GM23338 (cell line): ENCODE results near the gene PRDM2. TPM values are rescaled to one million over a fixed set of nuclear protein-coding genes. Genes with fewer than 3 reads are reported as not detected.
A peak's percentile ranks its signal among the peaks of the same experiment; 100 is the strongest.

ENCODE experiments used
- ATAC-seq: fragments of 200-7000 bp; cut with Tn5 transposase; 3 replicates; pipeline ENCODE4 v1.9.1; 2020
- DNase-seq: peaks from one replicate; pipeline ENCODE4 v3.0.0-alpha.2; 2015; ENCODE audit warnings: low spot score
- H2AFZ ChIP-seq: fragments of 200-600 bp; sonication (generic); 2 replicates; pipeline ENCODE4 v1.8.0; 2016; ENCODE audit warnings: antibody characterized with exemption, mild to moderate bottlenecking, moderate library complexity
- H3F3A ChIP-seq: fragments of 200-600 bp; sonication (generic); replicated peaks from 2 replicates; pipeline ENCODE4 v1.8.0; 2017; ENCODE audit warnings: antibody characterized with exemption, mixed run types, low read depth
- H3K27ac ChIP-seq: fragments of 200-600 bp; sonication (generic); 2 replicates; pipeline ENCODE4 v1.6.1; 2016; ENCODE audit warnings: low read depth
- H3K27me3 ChIP-seq: fragments of 200-600 bp; sonication (generic); 2 replicates; pipeline ENCODE4 v1.8.0; 2016; ENCODE audit warnings: mild to moderate bottlenecking, mixed run types, moderate library complexity; ENCODE audit not compliant: insufficient read depth
- H3K36me3 ChIP-seq: fragments of 200-600 bp; sonication (generic); 2 replicates; pipeline ENCODE4 v1.8.0; 2016; ENCODE audit warnings: mild to moderate bottlenecking; ENCODE audit not compliant: insufficient read depth
- H3K4me1 ChIP-seq: fragments of 200-600 bp; sonication (generic); 2 replicates; pipeline ENCODE4 v1.8.0; 2016; ENCODE audit warnings: mild to moderate bottlenecking, moderate library complexity; ENCODE audit not compliant: insufficient read depth
- H3K4me2 ChIP-seq: fragments of 200-600 bp; sonication (generic); 2 replicates; pipeline ENCODE4 v1.7.1; 2017; ENCODE audit warnings: mixed run types
- H3K4me3 ChIP-seq: fragments of 200-600 bp; sonication (generic); 2 replicates; pipeline ENCODE4 v1.6.1; 2016; ENCODE audit warnings: mixed run types
- H3K79me2 ChIP-seq: fragments of 200-600 bp; sonication (generic); replicated peaks from 2 replicates; pipeline ENCODE4 v1.8.0; 2017; ENCODE audit warnings: mild to moderate bottlenecking; ENCODE audit not compliant: insufficient read depth
- H3K9me2 ChIP-seq: fragments of 200-600 bp; sonication (generic); 2 replicates; pipeline ENCODE4 v1.8.0; 2017; ENCODE audit not compliant: insufficient read depth
- H4K20me1 ChIP-seq: fragments of 200-600 bp; sonication (generic); replicated peaks from 2 replicates; pipeline ENCODE4 v1.8.0; 2017; ENCODE audit warnings: mild to moderate bottlenecking; ENCODE audit not compliant: insufficient read depth
- H3K27ac Mint-ChIP-seq: 2 replicates; pipeline ENCODE4 v1.8.0; 2020; ENCODE audit warnings: inconsistent platforms, mild to moderate bottlenecking, moderate library complexity, mixed read lengths
- H3K27me3 Mint-ChIP-seq: 3 replicates; pipeline ENCODE4 v1.8.0; 2022; ENCODE audit warnings: low read depth, mild to moderate bottlenecking, moderate library complexity, mixed read lengths, inconsistent platforms; ENCODE audit not compliant: insufficient read depth, poor library complexity
- H3K36me3 Mint-ChIP-seq: 3 replicates; pipeline ENCODE4 v1.8.0; 2021; ENCODE audit warnings: low read depth, mild to moderate bottlenecking, inconsistent platforms, moderate library complexity, mixed read lengths
- H3K4me1 Mint-ChIP-seq: 3 replicates; pipeline ENCODE4 v1.8.0; 2020; ENCODE audit warnings: mild to moderate bottlenecking, inconsistent platforms, mixed read lengths
- H3K4me3 Mint-ChIP-seq: 3 replicates; pipeline ENCODE4 v1.8.0; 2021; ENCODE audit warnings: moderate library complexity, mild to moderate bottlenecking, inconsistent platforms, mixed read lengths
- H3K9me3 Mint-ChIP-seq: 3 replicates; pipeline ENCODE4 v1.8.0; 2020; ENCODE audit warnings: moderate library complexity, mild to moderate bottlenecking, inconsistent platforms, mixed read lengths
- CREB1 ChIP-seq: fragments of 250-450 bp; sonication (Bioruptor Pico); IDR thresholded peaks from 2 replicates; pipeline ENCODE4 v1.5.0; 2020; ENCODE audit warnings: low read depth, mild to moderate bottlenecking, moderate library complexity
- CTCF ChIP-seq, 2 experiments: fragments of 200-600 bp in 1 of 2; sonication (generic) in 1 of 2; conservative IDR thresholded peaks; 2 replicates each; pipeline versions ENCODE4 v1.5.1 to v1.6.1; 2016 to 2017; ENCODE audit warnings: antibody characterized with exemption in 2 of 2, low read depth in 2 of 2, mild to moderate bottlenecking in 2 of 2, moderate library complexity in 1 of 2
- ETS1 ChIP-seq: IDR thresholded peaks from 2 replicates; pipeline ENCODE4 v1.6.1; 2016; ENCODE audit warnings: antibody characterized with exemption
- EZH2 ChIP-seq: fragments of 200-600 bp; sonication (generic); IDR thresholded peaks from one replicate; pipeline ENCODE4 v1.8.0; 2017; ENCODE audit warnings: antibody characterized with exemption, mild to moderate bottlenecking, low read depth; ENCODE audit not compliant: unreplicated experiment
- JUNB ChIP-seq: IDR thresholded peaks from one replicate; pipeline ENCODE4 v1.6.1; 2016; ENCODE audit warnings: antibody characterized with exemption; ENCODE audit not compliant: unreplicated experiment
- ZNF114 ChIP-seq: fragments of 250-450 bp; sonication (Bioruptor Pico); IDR thresholded peaks from 2 replicates; pipeline ENCODE4 v1.5.0; 2020; ENCODE audit warnings: mild to moderate bottlenecking, moderate library complexity
- ZNF331 ChIP-seq: fragments of 250-450 bp; sonication (Bioruptor Pico); IDR thresholded peaks from 2 replicates; pipeline ENCODE4 v1.5.0; 2020; ENCODE audit warnings: low read depth, mild to moderate bottlenecking, moderate library complexity
- ZNF462 ChIP-seq: fragments of 250-450 bp; sonication (Bioruptor Pico); IDR thresholded peaks from 2 replicates; pipeline ENCODE4 v1.5.0; 2020; ENCODE audit warnings: mild to moderate bottlenecking, moderate library complexity
- polyA plus RNA-seq: library from polyadenylated mRNA; unstranded; fragments of >200 nt; fragmentation: Nextera tagmentation; extraction: Ambion mirVana; gene quantifications from 2 replicates; pipeline ENCODE4 v1.2.1, GENCODE V29; 2016
- total RNA-seq: library from RNA; depleted of rRNA; stranded (reverse); fragments of >200 nt; shearing (Covaris generic); gene quantifications from 2 replicates; pipeline ENCODE4 v1.2.3, GENCODE V29; 2014

Gene PRDM2
- total and polyA plus RNA-seq, 2 experiments from 2014 or later, result 11.6 to 28.3 TPM

GRCh38 chr1:13784971-13785370 lies 85.0 kb downstream of the PRDM2 start (continued):
- no peak for TF ChIP-seq CREB1 (CRISPR knock-in tag)
- no peak for TF ChIP-seq ZNF114 (CRISPR knock-in tag)
- TF ChIP-seq CTCF (conservative IDR thresholded peaks at IDR 0.05; ENCODE audit: low read depth in 2 of 2), result no peak
- TF ChIP-seq JUNB, result no peak

- Mint-ChIP-seq H3K9me3 (no peaks in the 10 kb centered on the region), H3K27ac (peak overlapping the region; percentile 0; the same call in 1 of the 2 replicates), H3K27me3 (no peaks in the 10 kb centered on the region), H3K4me1 (peaks cover 47% of the 10 kb centered on the region), H3K36me3 (peaks cover 14% of the 10 kb centered on the region), H3K4me3 (no peak overlapping the region)
- DNase-seq, result no peak
- H3K27me3 ChIP-seq, result no peaks in the 10 kb centered on the region
- no peak overlapping the region for H3K4me2 ChIP-seq
- H3K79me2 ChIP-seq, result peaks cover 20% of the 10 kb centered on the region
- TF ChIP-seq JUNB (no peak), ZNF331 (CRISPR knock-in tag) (no peak)
- H4K20me1 ChIP-seq, result peaks cover 22% of the 10 kb centered on the region
- H3K4me3 ChIP-seq, result no peak overlapping the region
- no peaks in the 10 kb centered on the region for H3K36me3 ChIP-seq
- no peaks in the 10 kb centered on the region for H3K9me2 ChIP-seq
- no peak overlapping the region for H2AFZ ChIP-seq
- H3K27ac ChIP-seq, result no peak overlapping the region
- no peaks in the 10 kb centered on the region for H3F3A ChIP-seq
- ATAC-seq, result no peak
- H3K4me1 ChIP-seq, result peaks cover 26% of the 10 kb centered on the region
Measured at GRCh38 chr1:13786541-13786940, 86.6 kb downstream of the PRDM2 start.

GRCh38 chr1:13788795-13789194 lies 88.8 kb downstream of the PRDM2 start:
- H3K27me3 ChIP-seq, result no peaks in the 10 kb centered on the region
- Mint-ChIP-seq H3K9me3 (no peaks in the 10 kb centered on the region), H3K4me1 (peaks cover 37% of the 10 kb centered on the region), H3K27ac (no peak overlapping the region), H3K36me3 (peaks cover 2% of the 10 kb centered on the region; the same call in 1 of the 3 replicates), H3K27me3 (no peaks in the 10 kb centered on the region), H3K4me3 (no peak overlapping the region)
- DNase-seq, result peak; percentile 40
- ATAC-seq, result peak; percentile 49
- H3K9me2 ChIP-seq, result no peaks in the 10 kb centered on the region
- no peak for TF ChIP-seq ETS1
- TF ChIP-seq ZNF462 (CRISPR knock-in tag), result no peak
- peak; percentile 15 to 53; a peak in 2 of 4 replicates for TF ChIP-seq CTCF (conservative IDR thresholded peaks at IDR 0.05; ENCODE audit: low read depth in 2 of 2)
- TF ChIP-seq ZNF114 (CRISPR knock-in tag), result no peak
- TF ChIP-seq ZNF331 (CRISPR knock-in tag), result no peak
- TF ChIP-seq EZH2, result no peak
- no peaks in the 10 kb centered on the region for H3K36me3 ChIP-seq
- H3K4me2 ChIP-seq, result no peak overlapping the region
- H3K27ac ChIP-seq, result no peak overlapping the region
- no peak overlapping the region for H2AFZ ChIP-seq
- H3K4me3 ChIP-seq, result no peak overlapping the region
- H3K4me1 ChIP-seq, result peaks cover 15% of the 10 kb centered on the region
- H3K79me2 ChIP-seq, result peaks cover 17% of the 10 kb centered on the region
- H4K20me1 ChIP-seq, result peaks cover 16% of the 10 kb centered on the region
- no peaks in the 10 kb centered on the region for H3F3A ChIP-seq
